GM23248 (cell line): Measurements from ENCODE around the gene ST6GAL1. TPM values are rescaled to one million over a fixed set of nuclear protein-coding genes. Genes with fewer than 3 reads are reported as not detected.

Experiments used
- DNase-seq: peaks from one replicate; pipeline ENCODE4 v3.0.0-alpha.2; 2015
- H2AFZ ChIP-seq: fragments of 200-600 bp; sonication (generic); 2 replicates; pipeline ENCODE4 v1.6.1; 2016; ENCODE audit warnings: antibody characterized with exemption
- H3F3A ChIP-seq: fragments of 200-600 bp; sonication (generic); 2 replicates; pipeline ENCODE4 v1.6.1; 2016; ENCODE audit warnings: mild to moderate bottlenecking, antibody characterized with exemption, mixed run types; ENCODE audit not compliant: insufficient read depth
- H3K27ac ChIP-seq: fragments of 200-600 bp; sonication (generic); 2 replicates; pipeline ENCODE4 v1.5.1; 2016; ENCODE audit warnings: mild to moderate bottlenecking
- H3K27me3 ChIP-seq: fragments of 200-600 bp; sonication (generic); replicated peaks from 2 replicates; pipeline ENCODE4 v1.6.1; 2016; ENCODE audit warnings: mild to moderate bottlenecking; ENCODE audit not compliant: insufficient read depth
- H3K36me3 ChIP-seq: fragments of 200-600 bp; sonication (generic); 2 replicates; pipeline ENCODE4 v1.6.1; 2016; ENCODE audit warnings: low read depth, mild to moderate bottlenecking
- H3K4me1 ChIP-seq: fragments of 200-600 bp; sonication (generic); 2 replicates; pipeline ENCODE4 v1.6.1; 2016; ENCODE audit warnings: mild to moderate bottlenecking; ENCODE audit not compliant: insufficient read depth
- H3K4me2 ChIP-seq: fragments of 200-600 bp; sonication (generic); one replicate; pipeline ENCODE4 v1.6.1; 2016; ENCODE audit warnings: mild to moderate bottlenecking; ENCODE audit not compliant: unreplicated experiment
- H3K4me3 ChIP-seq: fragments of 200-600 bp; sonication (generic); 2 replicates; pipeline ENCODE4 v1.5.1; 2016; ENCODE audit warnings: mild to moderate bottlenecking
- H3K79me2 ChIP-seq: fragments of 200-600 bp; sonication (generic); 2 replicates; pipeline ENCODE4 v1.6.1; 2016; ENCODE audit warnings: mild to moderate bottlenecking; ENCODE audit not compliant: insufficient read depth
- H3K9ac ChIP-seq: fragments of 200-600 bp; sonication (generic); 2 replicates; pipeline ENCODE4 v1.6.1; 2016; ENCODE audit warnings: mild to moderate bottlenecking
- H3K9me2 ChIP-seq: fragments of 200-600 bp; sonication (generic); 2 replicates; pipeline ENCODE4 v1.6.1; 2016; ENCODE audit warnings: mixed run types, mild to moderate bottlenecking, moderate library complexity; ENCODE audit not compliant: insufficient read depth
- H3K9me3 ChIP-seq: fragments of 200-600 bp; sonication (generic); one replicate; pipeline ENCODE4 v1.6.1; 2017; ENCODE audit warnings: low read depth
- H4K20me1 ChIP-seq: fragments of 200-600 bp; sonication (generic); 2 replicates; pipeline ENCODE4 v1.6.0; 2016; ENCODE audit not compliant: insufficient read depth
- EZH2 ChIP-seq: fragments of 200-600 bp; sonication (generic); IDR thresholded peaks from 2 replicates; pipeline ENCODE4 v1.6.1; 2018; ENCODE audit warnings: antibody characterized with exemption, mild to moderate bottlenecking; ENCODE audit not compliant: insufficient read depth, poor library complexity, severe bottlenecking
- EZH2phosphoT487 ChIP-seq: fragments of 200-600 bp; sonication (generic); IDR thresholded peaks from 2 replicates; pipeline ENCODE4 v1.6.1; 2018; ENCODE audit warnings: antibody characterized with exemption, moderate library complexity, mild to moderate bottlenecking, low read depth; ENCODE audit not compliant: insufficient read depth
- WGBS, 2 experiments: methylation state at CpG; one replicate each; pipeline ENCODE4 v1.1.6; 2015 to 2017; ENCODE audit warnings: low lambda C conversion rate in 2 of 2, low coverage in 1 of 2; ENCODE audit errors: missing lambda C conversion rate in 2 of 2; 5-methylcytosine and 5-hydroxymethylcytosine counted together
- in situ Hi-C: fragments of 300-500 bp; cut with MboI; formaldehyde crosslinking; loops from 2 replicates; pipeline ENCODE4 v1.15.0; 2020
- polyA plus RNA-seq: library from polyadenylated mRNA; unstranded; fragments of >200 nt; fragmentation: Nextera tagmentation; extraction: Ambion mirVana; gene quantifications from 2 replicates; pipeline ENCODE4 v1.2.1, GENCODE V29; 2016
- total RNA-seq: library from RNA; depleted of rRNA; stranded (reverse); fragments of >200 nt; shearing (Covaris generic); gene quantifications from 2 replicates; pipeline ENCODE4 v1.2.3, GENCODE V29; 2014

ST6GAL1 gene
- total and polyA plus RNA-seq, 2 experiments from 2014 or later, result 0.20 TPM; not detected in 1

GRCh38 chr3:187077537-187077936 lies 147.2 kb downstream of the ST6GAL1 start:
- no peaks in the 10 kb centered on the region for H3F3A ChIP-seq
- H3K27me3 ChIP-seq, result no peaks in the 10 kb centered on the region; the same call in 1 of the 2 replicates
- H3K4me1 ChIP-seq, result no peaks in the 10 kb centered on the region
- no peak for DNase-seq
- H3K27ac ChIP-seq, result no peak overlapping the region
- no peaks in the 10 kb centered on the region for H4K20me1 ChIP-seq
- 57 to 60% methylated on average over 5 of the region's 5 CpGs for WGBS, 2 experiments
- in situ Hi-C loops, result no loop called here
- no peak overlapping the region for H3K9ac ChIP-seq
- no peak overlapping the region for H2AFZ ChIP-seq
- H3K36me3 ChIP-seq, result no peaks in the 10 kb centered on the region
- H3K4me2 ChIP-seq, result no peak overlapping the region
- no peak overlapping the region for H3K4me3 ChIP-seq
- H3K9me2 ChIP-seq, result no peaks in the 10 kb centered on the region
- H3K79me2 ChIP-seq, result no peaks in the 10 kb centered on the region
- H3K9me3 ChIP-seq, result no peaks in the 10 kb centered on the region
- TF ChIP-seq EZH2 (no peak), EZH2phosphoT487 (no peak)

- no peak overlapping the region for H2AFZ ChIP-seq
- no peak overlapping the region for H3K27ac ChIP-seq
- no peaks in the 10 kb centered on the region for H3K9me2 ChIP-seq
- no peak overlapping the region for H3K4me3 ChIP-seq
- no peaks in the 10 kb centered on the region for H3K9me3 ChIP-seq
- in situ Hi-C loops, result no loop called here
- H3K9ac ChIP-seq, result no peak overlapping the region
- DNase-seq, result no peak
- no peak overlapping the region for H3K4me2 ChIP-seq
- no peak for TF ChIP-seq EZH2phosphoT487
- TF ChIP-seq EZH2, result no peak
- H3K79me2 ChIP-seq, result no peaks in the 10 kb centered on the region
- no peaks in the 10 kb centered on the region; the same call in 1 of the 2 replicates for H3K4me1 ChIP-seq
- H3K27me3 ChIP-seq, result no peaks in the 10 kb centered on the region; the same call in 1 of the 2 replicates
- no peaks in the 10 kb centered on the region for H3K36me3 ChIP-seq
- no peaks in the 10 kb centered on the region for H4K20me1 ChIP-seq
- WGBS, 2 experiments, result 59 to 68% methylated on average over 8 of the region's 8 CpGs
- H3F3A ChIP-seq, result no peaks in the 10 kb centered on the region
Measured at GRCh38 chr3:187079090-187080022, 149.0 kb downstream of the ST6GAL1 start.

GRCh38 chr3:187080799-187081450 lies 150.6 kb downstream of the ST6GAL1 start:
- TF ChIP-seq EZH2 (no peak), EZH2phosphoT487 (no peak)
- no peaks in the 10 kb centered on the region for H3K27me3 ChIP-seq
- H3K9ac ChIP-seq, result no peak overlapping the region
- 70 to 71% methylated on average over 12 to 13 of the region's 13 CpGs for WGBS, 2 experiments
- no peaks in the 10 kb centered on the region for H3K9me3 ChIP-seq
- in situ Hi-C loops, result no loop called here
- H3K79me2 ChIP-seq, result no peaks in the 10 kb centered on the region
- H3K36me3 ChIP-seq, result no peaks in the 10 kb centered on the region
- H3K9me2 ChIP-seq, result no peaks in the 10 kb centered on the region
- H4K20me1 ChIP-seq, result no peaks in the 10 kb centered on the region
- no peak overlapping the region for H3K4me2 ChIP-seq
- H2AFZ ChIP-seq, result no peak overlapping the region
- no peak overlapping the region for H3K27ac ChIP-seq
- no peak for DNase-seq
- no peaks in the 10 kb centered on the region for H3F3A ChIP-seq
- no peaks in the 10 kb centered on the region; the same call in 1 of the 2 replicates for H3K4me1 ChIP-seq
- H3K4me3 ChIP-seq, result no peak overlapping the region

GRCh38 chr3:187082758-187083375 lies 152.5 kb downstream of the ST6GAL1 start:
- Histone ChIP-seq H4K20me1 (no peaks in the 10 kb centered on the region), H3K4me3 (no peak overlapping the region), H3K9me3 (no peaks in the 10 kb centered on the region), H2AFZ (no peak overlapping the region), H3K9ac (no peak overlapping the region), H3K27me3 (no peaks in the 10 kb centered on the region), H3K36me3 (no peaks in the 10 kb centered on the region), H3K4me1 (no peaks in the 10 kb centered on the region; the same call in 1 of the 2 replicates), H3K27ac (no peak overlapping the region), H3K9me2 (no peaks in the 10 kb centered on the region), H3K79me2 (no peaks in the 10 kb centered on the region), H3K4me2 (no peak overlapping the region), H3F3A (no peaks in the 10 kb centered on the region)
- WGBS, 2 experiments, result 82 to 86% methylated on average over 6 of the region's 6 CpGs
- TF ChIP-seq EZH2 (no peak), EZH2phosphoT487 (no peak)
- in situ Hi-C loops, result no loop called here
- no peak for DNase-seq
